NOMO-1 (cell line): Measurements from ENCODE around the gene EPHX1.
"Not testable (repeated sequence)": the region's sequence is repeated elsewhere in the genome, so short reads cannot be mapped to it uniquely, and the experiment has no call there.

Experiments
- DNase-seq, 2 experiments: peaks; one replicate each; lab custom pipeline; 2025; ENCODE audit not compliant: unreplicated experiment in 2 of 2; lab: John Stamatoyannopoulos, UW

Gene EPHX1

GRCh38 chr1:225880222-225880588 is 70.3 kb downstream of the EPHX1 start:
- no peak for DNase-seq

- no peak for DNase-seq
Measured at GRCh38 chr1:225880636-225881035, 70.7 kb downstream of the EPHX1 start.

DNA sequence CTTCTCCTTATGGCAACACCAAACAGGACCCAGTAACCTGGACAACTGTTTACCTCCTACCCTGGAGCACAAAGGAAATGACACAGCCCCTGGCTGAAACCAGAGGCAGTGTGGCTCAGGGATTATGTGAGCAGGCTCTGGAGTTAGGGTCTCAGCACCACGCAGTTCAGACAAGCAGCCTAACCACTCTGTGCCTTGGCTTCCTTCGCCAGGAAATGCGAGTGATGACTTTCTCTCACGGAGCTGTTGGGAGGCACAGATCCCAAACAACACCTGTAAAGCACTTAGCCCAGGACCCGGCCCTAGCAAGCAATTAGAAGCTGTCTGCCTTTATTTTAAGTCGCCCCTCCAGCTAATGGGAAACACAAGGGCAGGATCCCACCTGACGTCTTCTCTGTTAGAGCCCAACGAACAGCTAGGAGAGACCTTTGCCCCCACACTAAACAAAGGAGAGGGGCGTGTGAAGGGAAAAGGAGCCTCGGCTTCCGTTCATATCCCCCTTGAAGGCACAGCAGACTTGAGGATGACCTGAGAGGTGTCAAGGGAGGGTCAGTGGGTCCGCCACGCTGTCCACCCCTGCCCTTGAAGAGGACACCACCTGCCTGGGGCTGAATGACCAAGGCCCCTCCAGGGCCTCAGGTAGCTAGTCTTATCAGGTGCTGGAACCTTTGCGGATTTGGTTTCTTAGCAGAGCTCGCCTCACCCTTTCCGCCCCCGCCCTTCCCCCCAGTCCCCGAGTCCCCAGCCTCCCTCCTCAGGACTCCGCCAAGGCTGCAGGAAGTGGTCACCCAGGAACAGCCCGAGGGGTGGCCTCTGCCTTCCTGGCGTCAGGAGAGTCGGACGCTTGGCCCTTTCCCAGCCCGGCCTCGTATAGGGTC is 71.4 kb downstream of the EPHX1 start:
- DNase-seq: no peak

DNA sequence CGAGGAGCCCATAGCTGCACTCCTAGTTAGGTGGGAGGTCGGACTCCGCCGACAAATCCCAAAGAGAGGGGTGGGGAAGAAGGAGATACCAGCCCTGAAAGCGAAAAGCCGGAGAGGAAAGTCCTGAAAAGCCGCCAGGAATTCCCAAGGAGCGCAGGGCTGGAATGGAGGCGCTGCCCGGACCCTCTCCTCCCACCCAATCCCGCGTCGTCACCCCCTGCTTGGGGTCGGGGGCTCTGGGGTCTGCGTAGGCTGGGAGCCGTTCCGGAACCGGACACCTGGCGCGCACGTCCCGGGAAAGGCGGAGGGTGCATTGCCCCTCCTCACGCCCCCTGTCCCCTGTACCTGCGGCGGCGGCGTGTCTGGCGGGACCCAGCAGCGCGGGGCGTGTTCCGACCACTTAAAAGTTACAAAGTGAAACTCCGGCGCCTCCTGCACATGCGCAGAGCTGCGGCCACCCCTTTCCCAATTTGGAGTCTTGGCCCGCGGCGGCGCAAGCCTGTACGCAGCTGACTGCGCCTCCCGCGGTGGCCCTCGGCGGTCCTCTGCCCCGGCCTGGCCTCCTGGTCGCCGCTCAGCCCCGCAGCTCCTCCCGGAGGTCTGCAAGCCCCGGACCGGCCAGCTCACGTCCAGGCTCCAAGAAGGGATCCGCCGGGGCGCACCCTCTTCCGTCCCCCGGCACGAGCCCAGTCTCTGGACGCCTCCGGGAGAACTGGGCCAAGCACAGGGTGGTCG is 72.2 kb downstream of the EPHX1 start, which contains the start of gene TMEM63A:
Gene TMEM63A (minus strand): TSS at position 422 of the 735 bp plus-strand sequence. CDS start 4,800 bp downstream, outside the sequence.
- DNase-seq: peak; percentile 87 to 91

DNA sequence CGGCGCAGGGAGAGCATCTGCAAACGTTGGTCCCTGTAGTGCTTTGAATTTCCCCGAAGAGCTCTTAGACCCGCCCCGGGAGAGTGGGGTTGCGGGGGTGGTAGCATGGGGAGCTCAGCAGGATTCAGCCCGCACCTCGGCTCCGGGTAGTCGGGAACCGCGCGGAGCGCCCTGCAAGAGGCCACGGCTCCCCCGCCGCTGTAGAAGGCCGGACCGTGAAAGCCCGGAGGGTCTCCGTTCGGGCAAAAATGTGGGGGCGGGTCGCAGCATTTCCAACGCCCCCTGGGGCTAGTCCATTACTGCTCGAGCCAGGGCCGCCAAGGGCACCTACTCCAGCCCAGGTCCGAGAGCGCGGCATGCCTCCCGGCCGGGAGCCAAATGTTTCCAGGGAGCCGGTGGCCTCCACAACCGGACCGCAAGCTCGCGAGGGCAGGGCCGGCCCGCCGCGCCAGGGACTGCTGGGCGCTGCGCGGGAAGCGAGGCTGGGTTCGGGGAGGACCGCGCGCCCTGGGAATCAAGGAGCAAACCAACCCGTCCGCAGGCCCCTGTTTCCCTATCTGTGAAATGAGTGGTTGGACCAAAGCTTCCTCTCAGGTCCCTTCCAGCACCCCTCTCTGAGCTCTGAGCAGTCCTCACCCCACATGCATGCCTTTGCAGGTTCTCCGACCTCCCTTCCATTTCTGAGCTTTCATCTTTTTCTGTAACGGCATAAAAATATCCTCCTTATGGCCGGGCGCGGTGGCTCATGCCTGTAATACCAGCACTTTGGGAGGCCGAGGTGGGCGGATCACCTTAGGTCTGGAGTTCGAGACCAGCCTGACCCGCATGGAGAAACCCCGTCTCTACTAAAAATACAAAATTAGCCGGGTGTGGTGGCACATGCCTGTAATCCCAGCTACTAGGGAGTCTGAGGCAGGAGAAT is 73.0 kb downstream of the EPHX1 start:
- DNase-seq: peak; percentile 12 to 13

DNA sequence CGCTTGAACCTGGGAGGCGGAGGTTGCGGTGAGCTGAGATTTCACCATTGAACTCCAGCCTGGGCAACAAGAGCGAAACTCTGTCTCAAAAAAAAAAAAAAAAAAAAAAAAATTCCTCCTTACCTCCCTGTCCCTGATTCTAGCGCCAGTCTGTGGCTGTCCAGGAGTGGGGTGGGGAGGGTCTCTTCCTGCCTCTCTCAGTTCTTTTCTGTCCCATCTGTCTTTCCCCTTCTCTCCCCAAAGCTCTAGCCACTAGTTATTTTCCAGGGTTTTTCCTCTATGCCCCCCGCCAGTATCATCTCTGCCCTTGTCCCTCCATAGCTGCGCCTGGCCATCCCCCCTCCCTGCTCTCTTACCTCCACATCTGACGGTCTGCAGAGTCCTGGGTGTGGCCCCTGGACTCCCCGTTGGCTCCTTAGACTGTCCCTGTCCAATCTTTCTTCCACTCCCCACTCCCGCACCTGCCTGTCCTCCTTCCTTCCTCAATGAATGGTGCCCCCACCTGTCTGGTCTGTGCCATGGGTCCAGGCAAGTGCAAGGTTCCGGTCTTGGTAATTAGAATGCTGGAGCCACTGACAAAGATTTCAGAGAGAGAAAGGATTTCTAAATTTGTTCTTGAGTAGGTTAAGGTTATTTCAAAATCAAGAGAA is 73.8 kb downstream of the EPHX1 start:
- no peak for DNase-seq

DNA sequence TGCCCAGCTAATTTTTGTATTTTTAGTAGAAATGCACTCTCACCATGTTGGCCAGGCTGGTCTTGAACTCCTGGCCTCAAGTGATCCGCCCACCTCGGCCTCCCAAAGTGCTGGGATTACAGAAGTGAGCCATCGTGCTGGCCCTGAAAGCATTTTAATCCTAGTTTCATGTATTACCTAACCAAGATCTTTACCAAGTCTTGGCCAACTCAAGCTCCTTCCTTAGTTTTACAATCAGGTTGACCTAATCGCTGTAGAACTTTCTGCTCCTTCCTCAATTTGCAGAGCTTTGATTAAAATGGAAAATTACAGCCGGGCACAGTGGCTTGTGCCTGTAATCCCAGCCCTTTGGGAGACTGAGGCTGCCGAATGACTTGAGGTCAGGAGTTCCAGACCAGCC is 75.4 kb downstream of the EPHX1 start:
- DNase-seq: peak; percentile 75 to 89

DNA sequence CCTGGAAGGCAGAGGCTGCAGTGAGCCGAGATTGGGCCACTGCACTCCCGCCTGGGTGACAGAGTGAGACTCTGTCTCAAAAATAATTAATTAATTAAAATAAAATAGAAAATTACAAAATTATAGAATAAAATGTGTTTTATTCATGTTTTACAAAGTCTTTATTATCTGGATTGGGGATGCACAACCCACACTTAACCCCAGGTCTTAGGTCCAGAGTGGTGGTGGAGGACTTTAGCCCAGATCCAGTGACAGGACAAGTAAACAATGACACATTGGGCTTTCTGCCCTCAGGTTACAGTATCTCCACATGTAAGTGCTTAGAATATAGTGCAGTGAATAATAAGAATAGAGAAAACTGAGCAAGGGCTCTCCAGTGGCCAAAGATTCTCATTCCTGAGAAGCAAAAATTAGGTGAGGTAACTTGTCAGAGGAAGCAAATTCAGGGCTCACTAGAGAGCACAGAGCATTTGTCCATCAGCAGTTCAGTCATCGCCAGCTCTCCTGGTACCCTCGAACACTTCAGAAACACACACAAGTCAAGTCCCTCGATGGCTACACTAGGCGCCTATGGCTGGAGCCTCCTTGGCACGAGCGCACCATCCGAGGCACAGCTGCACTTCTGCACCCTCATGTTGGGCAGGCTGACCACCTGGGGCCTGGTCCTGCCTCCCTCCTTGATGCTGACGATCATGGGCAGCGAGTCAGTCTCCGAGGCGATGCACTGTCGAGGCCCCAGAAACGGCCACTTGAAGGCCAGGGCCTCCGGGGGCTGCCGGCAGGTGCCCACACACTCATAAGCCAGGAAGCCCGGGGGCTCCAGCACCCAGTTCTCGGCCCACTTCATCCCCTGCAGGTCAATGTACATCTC is 76.5 kb downstream of the EPHX1 start:
- DNase-seq: no peak

DNA sequence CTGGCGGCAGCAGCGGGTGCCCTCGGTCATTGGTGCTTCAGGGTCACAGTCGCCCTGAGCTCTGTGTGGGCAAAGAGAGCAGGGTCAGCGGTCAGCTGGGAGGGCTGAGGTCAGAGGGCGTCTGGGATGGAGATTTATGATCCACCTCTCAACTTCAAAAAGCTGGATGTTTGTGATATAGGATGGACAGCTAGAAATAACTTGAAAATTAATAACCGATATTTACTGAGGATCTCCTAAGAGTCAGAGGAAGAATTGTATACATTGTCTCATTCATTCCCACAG is 77.0 kb downstream of the EPHX1 start:
- DNase-seq: no peak

GRCh38 chr1:225887554-225888288 is 77.8 kb downstream of the EPHX1 start:
- DNase-seq: not testable (repeated sequence)

- DNase-seq: no peak
Measured at GRCh38 chr1:225888289-225888897, 78.5 kb downstream of the EPHX1 start.

DNA sequence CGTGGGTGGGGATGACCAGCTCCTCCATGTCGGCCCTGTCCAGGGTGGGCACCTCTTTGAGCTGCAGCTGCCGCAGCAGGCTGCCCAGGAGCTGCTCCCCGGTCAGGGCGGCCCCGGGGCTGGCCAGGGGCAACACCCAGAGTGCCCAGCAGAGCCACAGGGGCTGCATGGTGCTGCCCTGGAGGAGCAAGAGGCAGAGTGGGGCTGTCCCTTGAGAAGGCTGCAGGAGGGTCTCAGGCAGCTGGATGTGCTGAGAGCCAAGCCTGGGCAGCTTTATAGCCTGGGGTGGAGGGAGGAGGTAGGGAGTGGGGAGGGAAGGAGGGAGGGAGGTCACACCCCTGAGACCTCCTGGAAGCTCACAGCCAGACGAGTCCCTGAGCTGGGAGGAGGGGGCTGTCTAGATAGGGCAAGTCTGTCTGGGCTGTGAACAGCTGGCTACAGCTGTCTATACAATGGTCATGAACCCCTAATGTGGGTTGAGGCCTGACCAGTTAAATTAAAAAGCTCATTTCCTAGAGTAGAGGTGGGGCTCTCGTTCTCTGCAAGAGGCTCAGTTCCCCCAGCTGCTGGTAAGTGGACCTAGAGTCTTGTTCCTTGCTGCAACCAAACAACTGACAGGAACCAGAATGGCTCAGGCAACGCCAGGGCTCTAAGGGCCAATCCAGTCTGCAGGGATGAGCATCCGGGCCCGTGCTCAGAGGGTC is 79.1 kb downstream of the EPHX1 start, which contains the start of gene LEFTY1:
Gene LEFTY1 (minus strand): TSS at position 249 of the 704 bp plus-strand sequence. CDS start 80 bp downstream, at position 169.
- DNase-seq: no peak

GRCh38 chr1:225889743-225890142 is 79.8 kb downstream of the EPHX1 start:
- no peak for DNase-seq

DNA sequence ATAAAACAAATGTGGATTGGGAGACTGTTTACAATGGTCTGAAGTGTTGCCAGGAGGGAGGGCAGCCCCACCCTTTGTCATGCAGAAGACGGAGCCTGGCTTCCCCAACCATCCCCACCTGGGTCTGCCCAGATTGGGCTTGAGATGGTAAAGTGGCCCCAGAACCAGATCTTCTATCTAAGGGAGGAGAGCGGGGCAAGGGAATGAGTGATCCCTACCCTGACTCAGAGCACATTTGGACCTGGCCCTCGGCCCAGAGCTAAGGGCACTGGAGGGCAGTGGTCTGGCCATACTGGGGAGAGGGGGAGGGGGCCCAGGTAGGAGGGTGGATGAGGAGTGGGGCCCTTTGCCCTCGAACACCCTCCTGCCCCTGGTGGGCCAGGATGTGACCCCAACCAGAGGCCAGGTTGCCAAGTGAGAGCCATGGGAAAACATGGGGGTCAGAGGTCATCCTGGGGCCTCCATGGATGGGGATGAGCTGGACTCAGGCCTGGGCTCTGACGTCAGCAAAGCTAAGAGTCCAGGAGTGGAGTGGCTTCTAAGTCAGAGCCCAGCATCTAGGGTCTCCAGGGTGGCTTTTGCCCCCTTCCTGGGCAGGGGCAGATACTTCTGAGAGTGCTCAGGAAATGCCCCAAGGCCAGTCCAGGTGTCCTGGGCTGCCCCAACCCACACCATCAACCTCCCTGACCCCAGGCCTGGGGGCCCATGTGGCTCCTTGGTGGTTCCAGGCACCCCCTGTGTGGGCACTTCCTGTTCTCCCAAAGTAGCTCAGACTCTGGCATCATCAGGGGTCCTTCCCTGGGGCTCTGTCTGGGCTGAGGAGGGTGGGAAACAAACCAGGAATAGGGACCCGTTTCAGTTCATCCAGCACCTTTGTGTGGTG is 80.7 kb downstream of the EPHX1 start:
- no peak for DNase-seq

- no peak for DNase-seq
Measured at GRCh38 chr1:225891229-225891972, 81.5 kb downstream of the EPHX1 start.

DNA sequence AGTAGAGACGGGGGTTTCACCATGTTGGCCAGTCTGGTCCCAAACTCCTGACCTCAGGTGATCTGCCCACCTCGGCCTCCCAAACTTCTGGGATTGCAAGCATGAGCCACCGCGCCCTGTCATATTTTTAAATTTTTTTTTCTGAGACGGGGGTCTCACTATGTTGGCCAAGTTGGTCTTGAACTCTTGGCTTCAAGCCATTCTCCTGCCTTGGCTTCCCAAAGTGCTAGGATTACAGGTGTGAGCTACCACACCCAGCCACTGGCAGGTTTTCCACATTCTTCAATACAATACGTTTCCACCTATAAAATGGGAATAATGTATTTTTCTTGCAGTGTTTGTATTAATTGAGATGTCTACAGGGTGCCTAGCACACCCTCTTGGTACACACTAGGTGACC is 82.4 kb downstream of the EPHX1 start:
- no peak for DNase-seq
